Activated CD8-positive, alpha-beta memory T cell treated with anti-CD3 and anti-CD28 coated beads, Interleukin-2, amount 50 U/mL, for 24 hours (primary cell): Measurements from ENCODE around the gene ODAD4.

ENCODE experiments used
- DNase-seq: peaks from one replicate; pipeline ENCODE4 v3.0.0-alpha.2; 2020; ENCODE audit errors: extremely low read depth

The ODAD4 gene

GRCh38 chr17:41971721-41972523 is 41.5 kb downstream of the ODAD4 start:
- no peak for DNase-seq

DNA sequence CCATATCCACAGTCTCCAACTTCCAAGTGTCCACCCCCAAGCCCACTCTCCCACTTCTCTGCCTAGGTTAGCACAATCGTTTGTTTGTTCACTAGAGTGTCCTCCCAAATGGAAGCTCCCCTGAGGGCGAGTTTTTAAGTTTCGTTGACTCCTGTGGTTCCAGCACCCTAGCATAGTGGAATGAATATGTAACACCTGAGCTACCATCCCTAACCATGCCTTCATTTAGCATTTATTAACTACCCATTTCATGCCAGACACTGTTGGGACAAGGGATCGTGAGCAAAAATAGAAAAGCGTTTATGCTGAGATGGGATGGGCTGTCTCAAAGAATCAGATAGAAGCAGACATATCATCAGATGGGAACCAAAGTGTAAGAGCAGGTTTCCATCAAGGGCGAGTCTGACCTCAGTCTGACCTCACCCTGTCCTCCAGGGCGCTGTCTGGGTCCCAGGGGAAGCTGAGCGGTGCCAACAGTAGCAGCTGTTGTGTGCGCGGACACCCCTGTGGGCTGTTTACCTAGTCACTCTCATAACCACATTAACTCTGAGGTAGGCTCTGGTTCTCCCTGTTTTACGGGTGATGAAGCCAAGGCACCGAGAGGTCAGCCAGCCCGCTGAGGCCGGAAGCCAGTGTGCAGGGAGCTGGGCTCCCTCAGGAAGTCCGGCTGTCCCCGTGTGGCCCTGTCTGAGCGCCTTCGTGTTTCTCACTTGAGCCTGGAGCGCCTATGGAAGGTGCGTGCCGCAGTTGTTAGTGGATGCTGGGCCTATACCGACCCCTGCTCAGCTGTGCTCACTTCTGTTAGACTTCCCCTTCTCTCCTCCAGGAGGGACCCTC is 42.4 kb downstream of the ODAD4 start:
- no peak for DNase-seq

GRCh38 chr17:41973408-41973811 is 43.0 kb downstream of the ODAD4 start:
- DNase-seq = no peak

DNA sequence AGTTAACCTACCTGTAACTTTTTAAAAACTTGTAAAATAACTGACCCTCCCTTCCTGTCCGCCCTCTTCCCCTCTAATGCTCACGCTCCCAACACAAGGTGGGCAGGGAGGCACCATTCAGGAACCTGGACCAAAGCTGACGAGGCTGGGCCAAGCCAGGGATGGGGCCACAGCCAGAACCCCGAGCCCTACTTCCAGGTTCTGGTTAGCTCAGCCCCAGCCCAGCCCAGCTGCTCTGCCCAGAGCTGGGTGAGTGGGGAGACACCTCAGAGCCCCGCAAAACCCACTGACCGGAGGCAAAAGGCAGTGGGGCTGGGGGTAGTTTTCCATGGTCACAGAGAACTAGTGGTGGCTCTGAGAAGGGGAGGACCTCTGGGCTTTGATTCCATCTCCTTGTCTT is 43.6 kb downstream of the ODAD4 start:
- no peak for DNase-seq

DNA sequence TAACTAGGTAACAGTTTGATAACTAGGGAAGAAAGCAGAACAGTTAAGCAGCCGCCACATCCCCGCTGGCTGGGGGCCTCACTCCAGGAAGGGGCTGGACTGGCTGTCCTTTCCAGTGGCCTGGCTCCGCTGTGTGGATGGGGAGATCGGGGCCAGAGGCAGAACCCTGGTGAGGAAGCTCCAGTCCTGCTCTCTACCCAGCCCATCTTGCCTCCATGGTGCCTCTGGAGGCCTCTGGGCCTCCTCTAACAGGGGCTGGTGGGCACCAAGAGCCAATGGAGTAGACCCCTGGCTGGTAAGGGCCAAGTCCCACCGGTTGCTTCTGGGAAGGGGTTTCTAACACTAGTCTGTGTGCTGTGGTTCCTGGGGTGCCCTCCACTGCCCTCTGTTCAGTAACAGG is 44.2 kb downstream of the ODAD4 start:
- no peak for DNase-seq

DNA sequence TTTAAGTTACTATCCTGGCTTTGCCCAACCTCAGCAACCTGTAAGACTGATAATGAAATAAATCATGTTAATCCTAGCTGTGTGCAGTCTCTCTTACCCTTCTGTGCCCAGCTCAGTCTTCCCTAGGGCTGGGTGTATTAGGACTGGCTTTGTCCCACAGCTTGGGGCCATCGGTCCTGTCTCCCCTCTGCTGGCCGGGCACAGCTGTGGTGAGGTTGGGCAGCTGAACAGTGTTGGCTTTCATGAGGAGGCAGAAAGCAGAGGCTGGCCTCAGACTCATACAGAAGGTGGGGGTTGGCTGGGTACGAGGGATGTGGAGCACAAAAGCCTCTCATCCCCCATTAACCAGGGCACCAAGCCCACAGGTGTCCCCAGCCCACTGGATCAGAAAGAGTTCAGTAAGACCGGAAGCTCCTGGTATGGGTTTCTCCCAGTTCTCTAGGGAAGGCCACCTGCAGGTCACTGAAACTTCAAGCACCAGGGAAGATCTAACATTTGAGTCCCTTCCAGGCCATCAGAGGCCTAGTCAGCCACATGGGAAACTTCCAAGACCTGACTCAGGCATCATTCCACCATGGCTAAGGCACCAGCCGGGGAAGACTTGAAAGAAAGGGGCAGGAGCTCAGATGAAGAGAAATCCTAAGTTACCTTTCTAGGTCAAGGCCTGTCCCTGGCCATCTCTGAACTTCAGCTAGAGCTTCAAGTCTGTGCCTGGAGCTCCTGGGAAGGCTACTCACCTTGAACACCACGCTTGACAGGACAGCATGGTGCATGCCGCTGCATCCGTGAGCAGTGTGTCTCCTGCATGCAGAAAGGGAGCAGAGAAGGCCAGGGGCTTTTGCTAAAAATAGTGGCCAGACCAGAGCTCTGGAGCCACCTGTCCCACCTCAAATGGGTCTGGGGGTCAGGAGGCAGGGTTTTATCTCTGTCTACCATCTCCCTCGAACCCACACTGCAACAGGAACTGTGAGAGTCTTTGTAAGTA is 45.0 kb downstream of the ODAD4 start:
- DNase-seq = no peak

DNA sequence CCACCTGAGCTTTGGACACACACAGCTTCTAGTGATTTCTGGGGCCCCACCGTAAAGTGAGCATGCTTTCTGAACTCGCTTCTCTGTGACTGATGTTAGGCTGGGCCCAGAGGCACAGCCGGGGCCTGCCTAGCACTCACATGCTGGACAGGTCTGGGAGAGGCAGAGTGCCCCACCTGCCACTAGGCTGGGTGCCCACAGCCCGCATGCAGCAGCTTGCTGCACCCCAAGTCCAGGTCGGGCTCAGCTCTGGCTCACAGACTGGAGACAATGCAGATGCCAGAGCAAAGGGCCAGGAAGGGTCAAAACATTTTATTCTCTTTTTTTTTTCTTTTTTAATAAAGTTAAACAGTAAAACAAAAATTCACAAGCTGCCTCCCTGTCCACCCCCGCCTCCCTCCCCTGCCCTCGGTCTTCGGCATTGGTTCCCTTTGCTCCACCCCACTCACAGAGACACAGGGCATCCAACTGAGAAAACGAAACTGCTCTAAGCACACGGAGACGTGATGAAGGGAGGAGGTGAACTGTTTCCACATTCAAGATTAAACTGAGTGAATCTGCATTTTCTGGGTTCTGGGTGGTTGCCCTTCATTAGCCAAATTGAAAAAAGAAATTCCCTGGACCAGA is 45.8 kb downstream of the ODAD4 start:
- DNase-seq = no peak

GRCh38 chr17:41977991-41978390 is 47.6 kb downstream of the ODAD4 start:
- DNase-seq = no peak

GRCh38 chr17:41982026-41982760 is 51.8 kb downstream of the ODAD4 start:
- no peak for DNase-seq

DNA sequence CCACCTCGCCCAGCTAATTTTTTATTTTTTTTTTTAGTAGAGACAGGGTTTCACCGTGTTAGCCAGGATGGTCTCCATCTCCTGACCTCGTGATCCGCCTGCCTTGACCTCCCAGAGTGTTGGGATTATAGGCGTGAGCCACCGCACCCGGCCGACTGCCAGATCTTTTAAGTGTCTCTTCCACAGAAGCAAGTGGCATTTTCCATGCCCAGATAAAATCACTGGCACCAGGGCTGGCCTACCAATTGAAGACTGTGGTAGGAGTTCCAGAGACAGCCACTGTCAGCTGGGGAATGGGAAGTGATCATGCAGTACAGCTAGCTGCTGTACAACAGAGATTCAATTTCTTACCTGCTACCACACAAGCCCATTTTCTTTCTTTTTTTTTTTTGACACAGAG is 54.0 kb downstream of the ODAD4 start:
- no peak for DNase-seq

DNA sequence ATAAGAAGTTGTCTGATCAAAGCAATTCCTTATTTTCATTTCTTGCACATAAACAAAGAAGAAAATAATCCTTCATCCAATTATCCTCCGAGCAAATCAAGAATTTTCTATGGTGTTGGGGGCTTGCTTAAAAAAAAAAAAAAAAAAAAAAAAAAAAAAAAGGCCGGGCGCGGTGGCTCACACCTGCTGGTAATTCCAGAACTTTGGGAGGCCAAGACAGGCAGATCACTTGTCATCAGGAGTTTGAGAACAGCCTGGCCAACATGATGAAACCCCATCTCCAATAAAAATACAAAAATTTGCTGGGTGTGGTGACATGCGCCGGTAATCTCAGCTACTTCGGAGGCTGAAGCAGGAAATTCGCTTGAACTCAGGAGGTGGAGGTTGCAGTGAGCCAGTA is 55.5 kb downstream of the ODAD4 start:
- DNase-seq = no peak

DNA sequence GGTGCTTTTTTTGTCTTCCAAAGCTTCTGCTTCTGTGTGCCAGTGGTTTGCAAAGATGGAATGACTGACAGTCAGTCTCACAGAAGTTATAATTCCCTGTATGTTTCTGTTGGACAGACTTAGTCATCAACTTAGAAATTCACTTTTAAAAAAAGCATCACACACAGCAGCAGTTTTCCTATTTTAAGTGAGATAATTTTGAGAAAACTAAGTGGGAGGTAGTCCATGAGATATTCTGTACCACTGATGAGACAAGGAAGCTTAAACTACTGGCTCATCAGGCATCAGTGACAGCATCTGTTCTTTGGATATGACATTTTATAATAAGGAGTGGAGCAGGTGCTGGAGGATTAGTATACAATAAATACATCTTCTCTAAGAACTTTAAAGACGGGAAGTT is 56.2 kb downstream of the ODAD4 start:
- no peak for DNase-seq

DNA sequence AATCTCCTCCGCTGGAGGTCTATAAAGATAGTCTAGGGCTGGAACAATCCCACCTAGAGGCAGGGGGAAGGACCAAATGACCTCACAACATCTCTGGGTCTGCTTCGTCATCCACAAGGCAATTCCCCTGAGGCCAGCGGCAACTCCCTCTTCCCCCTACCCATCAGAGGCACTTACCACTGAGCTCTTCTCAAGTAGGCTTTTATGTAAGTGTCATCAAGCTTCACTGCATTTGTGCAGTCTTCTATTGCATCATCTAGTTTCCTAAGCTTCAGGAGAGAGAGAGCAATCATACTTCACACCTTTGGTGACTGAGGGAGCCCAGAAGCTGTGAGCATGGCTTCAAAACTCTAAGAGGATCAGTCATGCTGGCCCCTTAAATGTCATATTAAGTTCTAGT is 57.2 kb downstream of the ODAD4 start:
- DNase-seq = no peak

- no peak for DNase-seq
These were observed 58.0 kb downstream of the ODAD4 start for GRCh38 chr17:41988418-41988817.

GRCh38 chr17:41989702-41990419 is 59.4 kb downstream of the ODAD4 start:
- no peak for DNase-seq

DNA sequence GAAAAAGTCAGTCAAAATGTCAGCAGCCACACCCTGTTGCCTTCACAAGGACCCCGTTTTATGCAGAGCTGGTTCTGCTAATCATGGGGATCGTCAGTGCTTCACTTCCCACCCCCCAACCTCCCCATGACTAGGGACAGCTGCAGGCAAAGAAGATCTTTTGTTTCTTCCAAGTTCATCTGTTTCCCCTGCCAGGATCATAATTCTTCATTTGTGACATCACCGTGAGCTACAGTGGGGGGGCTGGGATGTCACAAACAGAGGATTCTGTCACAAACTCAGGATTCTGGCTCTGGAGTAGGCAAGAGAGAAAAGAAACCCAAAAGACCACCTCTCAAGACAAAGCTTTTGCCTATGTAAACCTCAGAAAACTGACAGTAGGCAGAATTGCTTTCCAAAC is 62.2 kb downstream of the ODAD4 start:
- no peak for DNase-seq

DNA sequence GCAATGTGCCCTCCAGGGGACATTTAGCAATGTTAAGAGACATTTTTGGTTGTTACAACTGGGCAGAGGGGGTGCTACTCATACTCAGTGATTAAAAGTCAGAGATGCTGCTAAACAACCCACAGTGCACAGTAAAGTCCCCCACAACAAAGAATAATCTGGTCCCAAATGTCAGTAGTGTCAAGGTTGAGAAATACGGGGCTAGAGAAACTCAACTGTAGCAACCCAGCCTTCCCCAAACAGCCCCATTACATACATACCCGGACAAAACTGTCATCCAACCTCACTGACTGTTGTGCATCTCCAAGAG is 66.4 kb downstream of the ODAD4 start:
- DNase-seq = no peak

- DNase-seq = no peak
These were observed 68.1 kb downstream of the ODAD4 start for GRCh38 chr17:41998497-41998896.

DNA sequence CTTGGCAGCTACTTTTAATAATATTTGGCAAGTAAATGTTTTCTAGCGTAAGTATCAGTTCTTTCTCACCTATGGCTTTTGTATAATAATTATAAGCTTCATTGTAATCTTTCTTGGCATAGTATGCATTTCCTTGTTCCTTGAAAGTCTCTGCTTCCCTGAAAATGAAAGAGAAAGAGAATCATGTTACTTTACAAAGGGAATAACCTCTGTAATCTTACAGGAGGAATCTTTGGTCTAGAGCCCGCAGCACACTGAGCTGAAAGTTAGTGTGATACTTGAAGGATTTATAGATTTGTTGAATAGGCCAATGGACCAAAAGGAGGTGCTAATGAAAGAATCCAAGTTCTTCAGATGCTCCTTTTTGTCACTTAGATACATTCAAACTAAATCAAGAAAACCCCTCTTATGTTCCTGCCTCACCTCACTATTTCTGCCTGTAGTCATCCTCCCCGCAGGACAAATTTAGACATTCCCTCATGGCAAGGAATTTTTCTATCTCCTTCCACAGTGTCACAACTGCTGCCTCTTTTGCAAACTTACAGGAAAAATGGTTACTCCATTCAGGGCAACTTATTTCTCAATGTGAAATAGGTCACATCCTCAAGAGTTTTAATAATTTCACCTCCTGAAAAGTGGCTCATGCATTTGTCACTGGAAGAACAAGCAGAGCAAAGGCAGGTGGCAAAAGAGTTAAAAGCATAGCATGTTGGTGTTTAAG is 70.2 kb downstream of the ODAD4 start:
- no peak for DNase-seq

- no peak for DNase-seq
These were observed 71.3 kb downstream of the ODAD4 start for GRCh38 chr17:42001729-42002128.
